ENCODE data around the gene RCHY1.
A peak's percentile ranks its signal among the peaks of the same experiment; 100 is the strongest.
"Not testable (repeated sequence)": the region's sequence is repeated elsewhere in the genome, so short reads cannot be mapped to it uniquely, and the experiment has no call there.

RCHY1 gene

DNA sequence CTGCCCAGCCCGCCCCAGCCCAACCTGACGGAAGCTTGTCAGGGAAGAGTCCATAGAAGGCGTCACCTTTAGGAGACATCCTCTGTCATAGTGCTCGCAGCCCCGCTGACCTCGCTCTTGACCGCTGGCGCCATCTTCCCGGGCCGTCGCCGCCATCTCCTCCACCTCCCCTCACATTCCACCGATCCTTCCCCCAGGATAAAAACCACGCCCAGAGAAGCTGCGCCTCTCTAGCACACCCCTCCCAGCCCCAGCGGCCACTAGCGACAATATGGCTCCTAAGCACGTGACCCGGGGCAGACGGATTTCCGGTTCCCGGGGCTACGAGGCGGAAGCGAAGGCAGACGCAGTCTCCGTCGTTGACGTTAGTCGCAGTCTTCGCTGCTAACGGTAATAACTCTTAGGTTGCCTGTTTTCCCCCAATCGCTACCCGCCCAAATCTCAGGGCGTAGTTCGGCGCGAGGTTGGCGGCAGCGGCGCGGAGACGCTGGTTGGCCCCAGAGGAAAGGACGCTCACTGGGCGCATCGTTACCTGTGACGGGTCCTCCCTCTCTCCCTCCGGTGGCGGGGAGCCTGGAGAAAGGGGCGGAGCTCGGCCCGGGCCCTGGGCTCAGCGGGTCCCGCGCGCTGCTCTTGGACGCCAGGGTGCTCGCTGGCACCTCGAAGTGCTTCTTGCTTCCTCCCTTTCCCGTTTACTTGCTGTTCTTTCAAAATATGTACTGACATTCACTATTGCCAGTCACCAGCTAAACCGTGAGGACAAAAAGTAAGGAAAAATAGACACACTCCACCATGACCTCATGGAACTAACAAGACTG is at the start of gene RCHY1, which contains the start of gene THAP6:
RCHY1 (minus strand) TSS at position 273 of the 818 bp plus-strand sequence; CDS start at position 156, 117 bp downstream.
THAP6 (plus strand) TSS at position 343 of the 818 bp plus-strand sequence. CDS start 980 bp downstream, outside the sequence.
- DNase-seq = peak; percentile 95

DNA sequence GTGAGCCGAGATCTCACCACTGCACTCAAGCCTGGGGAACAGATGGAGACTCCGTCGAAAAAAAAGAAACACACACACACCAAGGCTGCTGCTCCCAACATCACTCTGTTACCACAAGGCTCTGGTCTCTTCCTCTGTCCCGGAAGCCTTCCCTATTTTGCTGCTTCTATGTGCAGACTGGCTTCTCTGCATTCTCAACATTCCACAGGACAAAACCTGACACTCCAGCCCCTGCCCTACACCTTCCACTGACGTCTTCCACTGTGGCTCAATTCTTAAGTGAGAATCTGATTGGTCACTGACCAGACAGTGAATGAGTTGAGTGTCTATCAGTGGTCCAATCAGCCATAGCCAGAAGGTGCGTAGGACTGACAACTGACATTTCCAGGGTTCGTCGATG is 47.6 kb upstream of the RCHY1 start:
- DNase-seq = no peak

- DNase-seq = no peak
Observed at GRCh38 chr4:75557696-75558095, 43.5 kb upstream of the RCHY1 start.

DNA sequence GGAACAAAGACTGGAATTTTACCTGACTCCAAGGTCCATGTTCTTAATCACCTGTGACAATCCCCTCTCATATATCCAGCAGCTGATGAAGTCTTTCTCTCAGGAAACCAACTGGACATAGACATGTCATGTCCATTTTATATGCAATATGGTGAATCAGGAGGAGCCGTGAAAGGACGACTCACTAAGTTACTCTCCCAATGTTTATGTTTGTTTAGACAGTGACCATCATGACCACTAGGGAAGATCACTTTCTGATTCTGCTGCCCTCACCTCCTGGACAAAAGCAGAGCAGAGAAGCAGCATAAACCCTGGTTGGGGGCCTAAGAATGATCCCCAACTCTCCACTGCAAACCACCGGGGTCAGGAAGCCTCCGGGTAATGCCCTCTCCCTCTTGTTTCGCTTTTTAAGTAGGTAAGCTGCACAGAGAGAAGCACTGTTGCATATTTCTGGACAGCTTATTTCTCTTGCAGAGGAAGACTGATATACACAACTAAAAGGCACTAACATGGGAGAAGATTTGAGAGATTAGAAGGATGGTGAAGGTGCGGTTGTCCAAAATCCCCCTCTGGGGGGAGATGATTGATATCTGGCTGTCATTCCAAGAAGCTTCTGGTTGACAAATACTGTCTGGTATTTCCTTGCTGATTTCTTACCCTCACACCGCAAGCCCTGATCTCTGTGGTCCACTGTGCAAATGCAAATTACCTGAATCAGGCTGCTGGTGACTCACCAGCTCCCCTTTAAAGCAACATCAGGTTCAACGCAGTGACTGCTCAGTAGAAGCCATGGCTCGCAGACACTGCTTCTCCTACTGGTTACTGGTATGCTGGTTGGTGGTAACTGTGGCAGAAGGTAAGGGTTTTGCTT is 41.3 kb upstream of the RCHY1 start, which contains the start of gene ODAPH:
ODAPH (plus strand) TSS at position 773 of the 871 bp plus-strand sequence; CDS start at position 790, 17 bp downstream.
- no peak for DNase-seq

- no peak for DNase-seq
Observed at GRCh38 chr4:75552452-75552851, 38.2 kb upstream of the RCHY1 start.

- no peak for DNase-seq
Observed at GRCh38 chr4:75549019-75549418, 34.8 kb upstream of the RCHY1 start.

- DNase-seq = no peak
Observed at GRCh38 chr4:75547647-75548387, 33.6 kb upstream of the RCHY1 start.

DNA sequence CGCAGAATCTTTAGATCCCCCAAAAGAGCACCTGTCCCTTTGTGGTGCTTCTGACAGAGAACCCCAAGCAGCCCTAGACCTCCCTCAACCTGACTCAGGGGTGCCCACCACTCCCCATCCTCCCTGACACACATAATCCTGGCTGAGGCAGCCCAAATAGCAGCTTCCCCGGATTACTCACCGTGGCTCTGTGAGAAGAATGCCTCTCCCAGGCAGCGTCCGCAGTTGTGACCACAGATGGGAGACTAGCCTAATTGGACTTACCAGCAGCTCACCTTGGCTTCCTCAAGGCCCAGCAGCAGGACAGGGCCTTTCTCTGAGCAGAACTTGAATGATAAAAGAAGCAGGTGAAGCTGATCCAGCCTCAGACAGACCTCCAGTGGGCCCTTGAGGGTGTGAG is 31.3 kb upstream of the RCHY1 start:
- no peak for DNase-seq

- DNase-seq = no peak
Observed at GRCh38 chr4:75544870-75545269, 30.7 kb upstream of the RCHY1 start.

- DNase-seq = not testable (repeated sequence)
Observed at GRCh38 chr4:75544220-75544619, 30.0 kb upstream of the RCHY1 start.

- no peak for DNase-seq
Observed at GRCh38 chr4:75542824-75543223, 28.6 kb upstream of the RCHY1 start.

DNA sequence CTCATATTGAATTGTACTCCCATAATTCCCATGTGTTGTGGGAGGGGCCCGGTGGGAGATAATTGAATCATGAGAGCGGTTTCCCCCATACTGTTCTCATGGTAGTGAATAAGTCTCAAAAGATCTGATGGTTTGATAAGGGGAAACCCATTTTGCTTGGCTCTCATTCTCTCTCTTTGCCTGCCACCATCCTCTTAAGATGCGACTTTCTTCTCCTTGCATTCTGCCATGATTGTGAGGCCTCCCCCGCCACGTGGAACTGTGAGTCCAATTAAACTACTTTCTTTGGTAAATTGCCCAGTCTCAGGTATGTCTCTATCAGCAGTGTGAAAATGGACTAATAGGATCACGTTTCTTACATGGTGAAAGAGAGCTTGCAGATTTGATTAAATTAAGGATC is 23.1 kb upstream of the RCHY1 start:
- DNase-seq = not testable (repeated sequence)

DNA sequence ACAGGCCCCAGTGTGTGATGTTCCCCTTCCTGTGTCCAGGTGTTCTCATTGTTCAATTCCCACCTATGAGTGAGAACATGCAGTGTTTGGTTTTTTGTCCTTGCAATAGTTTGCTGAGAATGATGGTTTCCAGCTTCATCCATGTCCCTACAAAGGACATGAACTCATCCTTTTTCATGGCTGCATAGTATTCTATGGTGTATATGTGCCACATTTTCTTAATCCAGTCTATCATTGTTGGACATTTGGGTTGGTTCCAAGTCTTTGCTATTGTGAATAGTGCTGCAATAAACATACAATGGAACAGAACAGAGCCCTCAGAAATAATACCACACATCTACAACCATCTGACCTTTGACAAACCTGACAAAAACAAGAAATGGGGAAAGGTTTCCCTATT is 19.7 kb upstream of the RCHY1 start:
- DNase-seq = not testable (repeated sequence)

DNA sequence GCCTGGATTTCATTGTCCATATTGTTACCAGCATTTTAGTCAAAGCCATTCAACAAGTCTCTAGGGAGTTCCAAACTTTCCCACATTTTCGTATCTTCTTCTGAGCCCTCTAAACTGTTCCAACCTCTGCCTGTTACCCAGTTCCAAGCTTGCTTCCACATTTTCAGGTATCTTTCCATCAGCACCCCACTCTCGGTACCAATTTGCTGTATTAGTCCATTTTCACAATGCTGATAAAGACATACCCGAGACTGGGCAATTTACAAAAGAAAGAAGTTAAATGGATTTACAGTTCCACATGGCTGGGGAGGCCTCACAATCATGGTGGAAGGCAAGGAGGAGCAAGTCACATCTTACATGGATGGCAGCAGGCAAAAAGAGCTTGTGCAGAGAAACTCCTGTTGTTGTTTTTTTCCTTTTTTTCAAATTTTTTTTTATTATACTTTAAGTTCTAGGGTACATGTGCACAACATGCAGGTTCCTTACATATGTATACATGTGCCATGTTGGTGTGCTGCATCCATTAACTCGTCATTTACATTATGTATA is 19.2 kb upstream of the RCHY1 start:
- not testable (repeated sequence) for DNase-seq

DNA sequence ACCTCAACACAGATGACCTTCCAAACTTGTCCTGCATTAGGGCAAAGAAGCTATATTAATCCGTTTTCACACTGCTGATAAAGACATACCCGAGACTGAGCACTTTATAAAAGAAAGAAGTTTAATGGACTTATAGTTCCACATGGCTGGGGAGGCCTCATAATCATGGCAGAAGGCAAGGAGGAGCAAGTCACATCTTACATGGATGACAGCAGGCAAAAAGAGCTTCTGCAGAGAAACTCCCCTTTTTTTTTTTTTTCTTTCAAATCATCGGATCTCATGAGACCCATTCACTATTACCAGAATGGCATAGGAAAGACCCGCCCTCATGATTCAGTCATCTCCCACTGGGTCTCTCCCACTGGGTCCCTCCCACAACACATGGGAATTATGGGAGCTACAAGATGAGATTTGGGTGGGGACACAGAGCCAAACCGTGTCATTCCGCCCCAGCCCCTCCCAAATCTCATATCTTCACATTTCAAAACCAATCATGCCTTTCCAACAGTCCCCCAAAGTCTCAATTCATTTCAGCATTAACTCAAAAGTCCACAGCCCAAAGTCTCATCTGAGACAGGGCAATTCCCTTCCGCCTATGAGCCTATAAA is 17.4 kb upstream of the RCHY1 start:
- not testable (repeated sequence) for DNase-seq

- no peak for DNase-seq
Observed at GRCh38 chr4:75530556-75531322, 16.5 kb upstream of the RCHY1 start.

GRCh38 chr4:75527482-75527881 is 13.3 kb upstream of the RCHY1 start:
- no peak for DNase-seq

- no peak for DNase-seq
Observed at GRCh38 chr4:75525910-75526309, 11.7 kb upstream of the RCHY1 start.

GRCh38 chr4:75525086-75525485 is 10.9 kb upstream of the RCHY1 start:
- DNase-seq = no peak

DNA sequence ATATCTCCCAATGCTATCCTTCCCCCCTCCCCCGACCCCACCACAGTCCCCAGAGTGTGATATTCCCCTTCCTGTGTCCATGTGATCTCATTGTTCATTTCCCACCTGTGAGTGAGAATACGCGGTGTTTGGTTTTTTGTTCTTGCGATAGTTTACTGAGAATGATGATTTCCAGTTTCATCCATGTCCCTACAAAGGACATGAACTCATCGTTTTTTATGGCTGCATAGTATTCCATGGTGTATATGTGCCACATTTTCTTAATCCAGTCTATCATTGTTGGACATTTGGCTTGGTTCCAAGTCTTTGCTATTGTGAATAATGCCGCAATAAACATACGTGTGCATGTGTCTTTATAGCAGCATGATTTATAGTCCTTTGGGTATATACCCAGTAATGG is 5.2 kb upstream of the RCHY1 start:
- DNase-seq = not testable (repeated sequence)

DNA sequence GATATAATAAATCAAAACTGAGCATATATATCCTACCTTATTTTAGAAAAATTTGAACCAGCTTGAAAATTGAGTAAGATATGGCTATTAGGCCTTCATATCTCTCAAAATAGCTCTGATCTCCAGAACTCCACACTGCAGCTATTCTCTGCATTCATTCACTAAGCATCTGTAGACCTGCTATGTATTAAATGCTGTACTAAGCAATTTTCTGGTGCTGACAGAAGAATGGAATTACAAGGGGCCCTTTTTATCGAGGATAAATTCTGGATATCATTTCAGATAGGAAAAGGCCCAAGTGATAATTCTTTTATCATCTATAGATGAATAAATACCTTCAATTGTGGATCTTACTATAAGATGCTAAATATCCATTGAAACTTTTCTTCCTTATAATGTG is 1.9 kb upstream of the RCHY1 start:
- no peak for DNase-seq

All from NCI-H774 (cell line).